HG03342 (cell line): ENCODE measurements around the gene CNOT6.

ENCODE experiments used
- ATAC-seq: cut with Tn5 transposase; IDR thresholded peaks from one replicate; pipeline ENCODE4 v1.9.1; 2021; ENCODE audit warnings: mild to moderate bottlenecking, moderate library complexity; ENCODE audit not compliant: unreplicated experiment

Gene CNOT6

GRCh38 chr5:180558232-180558631 lies 64.1 kb downstream of the CNOT6 start:
- ATAC-seq = no peak

DNA sequence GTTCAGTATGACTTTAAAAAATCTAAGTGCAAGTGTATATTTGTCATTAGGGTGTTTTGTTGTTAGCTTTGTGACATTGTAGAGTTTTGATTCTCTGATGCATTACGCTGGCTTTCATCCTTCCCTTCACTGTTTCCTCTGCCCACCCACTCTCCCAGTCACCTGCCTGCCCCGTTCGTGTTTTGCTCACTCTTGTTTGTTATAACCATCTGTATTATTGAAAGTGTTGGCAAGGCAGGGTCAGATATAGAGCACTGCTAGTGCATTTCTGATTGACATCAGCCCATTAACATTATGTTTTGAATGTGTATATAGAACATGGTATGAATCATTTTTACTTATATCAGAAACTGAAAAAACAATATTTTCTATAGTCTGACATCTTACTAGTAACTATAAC lies 69.8 kb downstream of the CNOT6 start:
- no peak for ATAC-seq

DNA sequence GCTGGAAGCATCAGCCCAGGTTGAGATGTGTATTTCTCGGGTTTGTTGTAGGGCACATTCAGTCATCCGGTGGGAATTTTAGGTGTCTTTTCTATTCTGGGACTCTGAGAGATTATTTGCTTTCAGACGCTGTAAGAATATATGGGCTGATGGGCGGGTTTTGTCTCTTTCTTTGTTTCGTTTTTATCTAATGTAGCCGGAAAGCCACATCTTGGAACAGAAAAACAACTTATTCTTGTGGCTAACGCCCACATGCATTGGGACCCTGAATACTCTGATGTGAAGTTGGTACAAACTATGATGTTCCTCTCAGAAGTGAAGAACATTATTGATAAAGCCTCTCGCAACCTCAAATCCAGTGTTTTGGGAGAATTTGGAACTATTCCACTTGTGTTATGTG lies 74.7 kb downstream of the CNOT6 start:
- ATAC-seq = no peak

DNA sequence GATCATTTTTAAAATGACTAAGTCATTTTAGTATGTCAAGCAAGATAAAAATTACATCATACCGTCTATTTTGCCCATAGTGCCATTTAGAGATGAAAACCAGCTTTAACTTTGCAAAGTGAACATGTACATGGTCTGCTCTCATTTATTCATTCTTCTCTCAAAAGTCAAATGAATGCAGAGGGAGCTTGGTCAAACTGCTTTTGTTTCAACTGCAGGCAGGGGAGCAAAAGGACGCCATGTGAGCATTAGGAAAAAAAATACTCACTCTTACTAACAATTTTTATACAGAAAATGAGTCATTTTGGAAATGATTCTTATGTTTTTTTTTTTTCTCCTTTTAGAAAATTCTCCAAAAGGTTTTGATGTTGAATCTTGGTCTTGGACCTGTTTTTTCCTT lies 81.4 kb downstream of the CNOT6 start:
- no peak for ATAC-seq

DNA sequence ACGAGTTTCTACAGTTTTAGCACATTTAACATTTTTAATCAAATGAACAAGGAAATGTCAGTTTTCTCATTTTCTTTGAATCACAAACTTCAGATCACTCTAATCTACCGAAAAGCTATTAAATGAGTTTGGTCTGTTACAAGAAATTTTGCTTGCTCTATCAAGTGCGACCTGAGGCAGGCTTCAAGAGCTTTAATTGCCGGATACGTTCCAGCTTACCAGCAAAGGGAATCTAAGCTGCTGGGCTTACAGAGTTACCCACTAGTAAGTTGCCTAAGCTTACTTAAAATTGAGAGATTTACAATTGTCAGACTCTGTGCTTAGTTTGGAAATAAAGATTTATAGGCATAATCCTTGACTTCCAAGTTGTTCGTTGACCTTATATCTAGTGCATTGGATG lies 86.5 kb downstream of the CNOT6 start:
- ATAC-seq = no peak

GRCh38 chr5:180583738-180584137 lies 89.6 kb downstream of the CNOT6 start:
- no peak for ATAC-seq

DNA sequence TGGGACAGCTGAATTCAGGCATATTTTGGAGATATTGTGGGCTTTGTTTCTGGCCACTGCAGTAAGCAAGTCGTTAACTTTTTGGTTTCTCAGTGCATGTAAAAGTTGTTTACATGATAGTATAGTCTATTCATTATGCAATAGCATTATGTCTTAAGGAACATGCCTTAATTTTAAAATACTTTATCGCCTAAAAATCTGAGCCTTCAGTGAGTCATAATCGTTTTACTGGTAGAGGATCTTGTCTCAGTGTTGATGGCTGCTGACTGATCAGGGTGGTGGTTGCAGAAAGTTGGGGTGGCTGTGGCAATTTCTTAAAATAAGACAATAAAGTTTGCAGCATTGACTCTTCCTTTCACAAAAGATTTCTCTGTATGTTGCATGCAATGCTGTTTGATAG lies 92.0 kb downstream of the CNOT6 start:
- ATAC-seq = no peak

- no peak for ATAC-seq
Observed at GRCh38 chr5:180586870-180587269, 92.7 kb downstream of the CNOT6 start.

DNA sequence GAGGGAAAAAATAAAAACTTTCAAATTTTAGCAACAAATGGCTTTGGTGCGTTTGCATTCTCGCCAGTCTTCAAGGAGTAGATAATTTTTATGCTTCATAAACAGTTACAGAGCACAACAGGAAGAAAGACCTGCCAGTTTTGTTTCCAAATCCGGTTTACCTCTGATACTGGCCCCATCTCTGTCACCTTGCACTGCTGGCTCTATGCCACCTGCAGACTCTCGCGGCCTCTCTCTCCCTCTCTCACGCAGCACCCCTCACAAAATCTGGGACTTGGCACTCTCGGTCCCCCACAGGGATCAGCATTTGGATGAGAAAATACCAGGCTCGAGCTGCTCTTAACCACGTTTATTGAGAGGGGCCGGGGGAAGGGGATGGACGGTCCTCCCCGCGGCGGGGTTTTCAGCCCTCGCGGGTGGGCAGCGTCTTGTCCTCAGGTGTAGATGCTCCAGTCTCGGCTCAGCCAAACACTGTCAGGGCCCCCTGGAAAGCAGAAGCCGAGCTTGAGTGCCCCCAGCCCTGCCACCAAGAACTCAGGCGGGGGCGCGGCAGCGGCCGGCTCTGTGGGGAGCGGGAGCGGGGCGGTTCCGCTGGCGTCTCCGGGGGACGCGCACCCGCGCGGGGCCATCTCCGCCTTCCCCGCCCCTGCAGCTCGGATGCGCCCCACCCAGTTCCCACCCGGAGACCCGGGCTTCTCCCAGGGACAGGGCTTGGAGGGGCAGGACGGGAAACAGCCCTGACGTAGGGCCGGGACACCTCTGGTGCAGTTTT lies 95.8 kb downstream of the CNOT6 start:
- ATAC-seq = no peak

- no peak for ATAC-seq
Observed at GRCh38 chr5:180590543-180591310, 96.5 kb downstream of the CNOT6 start.

DNA sequence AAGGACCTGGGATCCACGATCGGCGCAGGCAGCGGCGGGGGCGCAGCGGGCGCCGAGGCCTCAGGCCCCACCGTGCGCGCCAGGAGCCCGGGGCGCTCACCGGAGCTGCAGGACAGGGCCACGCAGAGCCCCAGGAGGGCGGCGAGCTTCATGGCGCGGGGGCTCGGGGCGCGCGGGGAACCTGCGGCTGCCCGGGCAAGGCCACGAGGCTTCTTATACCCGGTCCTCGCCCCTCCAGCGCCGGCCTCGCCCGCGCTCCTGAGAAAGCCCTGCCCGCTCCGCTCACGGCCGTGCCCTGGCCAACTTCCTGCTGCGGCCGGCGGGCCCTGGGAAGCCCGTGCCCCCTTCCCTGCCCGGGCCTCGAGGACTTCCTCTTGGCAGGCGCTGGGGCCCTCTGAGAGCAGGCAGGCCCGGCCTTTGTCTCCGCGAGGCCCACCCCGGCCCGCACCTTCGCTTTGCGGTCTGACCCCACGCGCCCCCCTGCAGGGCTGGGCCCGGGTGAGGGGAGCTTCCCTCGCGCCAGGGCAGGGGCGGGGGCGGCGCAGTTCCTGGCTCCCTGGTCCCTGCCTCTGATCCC lies 97.2 kb downstream of the CNOT6 start, which contains the start of gene SCGB3A1:
Gene SCGB3A1 (minus strand): TSS at position 189 of the 577 bp plus-strand sequence. CDS start 37 bp downstream, at position 152.
- ATAC-seq = no peak

DNA sequence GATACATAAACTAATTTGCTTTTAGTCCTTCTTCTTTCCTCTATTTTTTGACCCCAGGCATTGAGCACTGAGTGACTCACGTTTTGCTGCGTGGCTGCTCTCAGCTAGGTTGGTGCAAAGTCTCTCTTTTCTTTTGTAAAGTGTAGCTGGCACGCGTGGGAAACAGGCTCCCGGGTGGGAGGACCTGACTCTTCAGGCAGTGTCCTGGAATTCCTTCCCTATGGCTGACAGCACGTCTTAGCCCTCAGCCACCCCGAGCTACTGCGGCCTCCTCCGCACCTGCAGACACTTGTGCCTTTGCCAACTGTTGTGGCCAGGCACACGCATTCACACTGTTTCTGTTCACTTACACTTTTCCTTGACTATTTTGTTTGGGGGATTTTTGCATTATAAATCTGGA lies 98.0 kb downstream of the CNOT6 start:
- no peak for ATAC-seq

DNA sequence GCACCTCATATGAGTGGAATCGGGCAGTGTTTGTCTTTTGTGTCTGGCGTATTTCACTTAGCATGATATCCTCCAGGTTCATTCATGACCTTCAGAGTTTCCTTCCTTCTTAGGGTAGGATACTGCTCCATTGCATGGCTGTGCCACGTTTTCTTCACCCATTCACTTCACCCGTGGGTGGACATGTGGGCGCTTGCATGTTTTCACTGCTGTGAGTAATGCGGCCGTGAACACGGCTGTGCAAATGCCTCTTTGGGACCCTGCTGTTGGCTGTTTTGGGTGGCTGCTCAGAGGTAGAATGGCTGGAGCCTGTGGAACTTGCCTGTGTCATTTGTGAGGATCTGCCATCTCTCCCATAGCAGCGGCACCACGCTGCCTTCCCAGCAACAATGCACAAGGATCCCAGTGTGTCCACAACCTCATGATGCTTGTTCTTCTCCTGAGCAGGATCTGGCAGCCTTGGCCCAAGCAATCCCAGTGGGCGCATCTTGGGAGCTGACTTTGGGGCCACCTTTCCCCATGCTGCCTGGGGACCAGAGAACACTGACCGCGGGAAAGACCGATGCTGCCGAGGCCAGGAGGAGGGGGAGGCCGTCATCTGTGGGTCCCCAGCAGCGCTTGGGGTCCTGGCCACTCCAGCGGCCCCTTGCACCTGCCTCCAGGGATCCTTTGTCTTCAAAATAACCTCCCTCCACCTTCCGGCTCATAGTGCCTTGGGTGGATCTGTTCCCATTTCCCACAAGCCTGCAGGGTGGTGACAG lies 99.4 kb downstream of the CNOT6 start:
- no peak for ATAC-seq

DNA sequence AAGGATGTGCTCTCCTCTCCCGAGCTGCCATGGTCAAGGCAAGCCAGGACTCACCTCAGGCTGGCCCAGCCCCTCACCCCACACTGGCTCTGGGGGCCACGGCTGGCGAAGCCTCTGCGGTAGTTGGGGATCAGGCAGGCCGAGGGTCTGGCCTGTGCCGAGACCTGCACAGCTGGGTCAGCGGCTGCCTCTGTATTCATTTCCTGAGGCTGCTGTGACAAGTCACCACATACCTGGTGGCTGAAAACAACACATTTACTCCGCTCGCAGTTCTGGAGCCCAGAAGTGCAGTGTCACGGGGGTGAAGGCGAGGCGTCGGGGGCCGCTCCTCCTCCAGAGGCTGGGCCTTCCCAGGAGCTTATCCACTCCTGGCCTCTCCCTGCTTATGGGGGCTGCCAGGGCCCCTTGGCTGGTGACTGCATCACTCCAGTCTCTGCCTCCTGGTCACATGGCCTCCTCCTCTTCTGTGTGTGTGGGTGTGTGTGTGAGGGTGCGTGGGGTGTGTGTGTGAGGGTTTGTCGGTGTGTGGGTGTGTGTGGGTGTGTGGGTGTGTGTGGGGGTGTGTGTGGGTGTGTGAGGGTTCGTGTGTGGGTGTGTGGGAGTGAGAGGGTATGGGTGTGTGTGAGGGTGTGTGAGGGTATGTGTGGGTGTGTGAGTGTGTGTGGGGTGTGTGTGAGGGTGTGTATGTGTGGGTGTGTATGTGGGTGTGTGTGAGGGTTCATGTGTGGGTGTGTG lies 100.3 kb downstream of the CNOT6 start:
- ATAC-seq = no peak

DNA sequence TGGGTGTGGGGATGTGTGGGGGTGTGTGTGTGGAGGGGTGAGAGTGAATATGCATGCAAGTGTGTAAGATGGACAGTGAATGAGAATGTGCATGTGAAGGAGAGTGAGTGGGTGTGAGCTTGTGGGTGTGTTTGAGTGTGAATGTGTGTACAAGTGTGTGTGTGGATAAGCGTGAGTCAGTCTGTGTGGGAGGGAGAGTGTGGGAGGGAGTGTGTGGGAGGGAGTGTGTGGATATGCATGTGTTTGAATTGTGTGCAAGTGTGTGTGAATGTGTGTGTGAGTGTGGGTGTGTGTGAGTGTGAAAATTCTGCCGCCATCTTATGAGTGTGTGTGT lies 100.8 kb downstream of the CNOT6 start:
- no peak for ATAC-seq

- ATAC-seq = no peak
Observed at GRCh38 chr5:180595381-180596114, 101.4 kb downstream of the CNOT6 start.

DNA sequence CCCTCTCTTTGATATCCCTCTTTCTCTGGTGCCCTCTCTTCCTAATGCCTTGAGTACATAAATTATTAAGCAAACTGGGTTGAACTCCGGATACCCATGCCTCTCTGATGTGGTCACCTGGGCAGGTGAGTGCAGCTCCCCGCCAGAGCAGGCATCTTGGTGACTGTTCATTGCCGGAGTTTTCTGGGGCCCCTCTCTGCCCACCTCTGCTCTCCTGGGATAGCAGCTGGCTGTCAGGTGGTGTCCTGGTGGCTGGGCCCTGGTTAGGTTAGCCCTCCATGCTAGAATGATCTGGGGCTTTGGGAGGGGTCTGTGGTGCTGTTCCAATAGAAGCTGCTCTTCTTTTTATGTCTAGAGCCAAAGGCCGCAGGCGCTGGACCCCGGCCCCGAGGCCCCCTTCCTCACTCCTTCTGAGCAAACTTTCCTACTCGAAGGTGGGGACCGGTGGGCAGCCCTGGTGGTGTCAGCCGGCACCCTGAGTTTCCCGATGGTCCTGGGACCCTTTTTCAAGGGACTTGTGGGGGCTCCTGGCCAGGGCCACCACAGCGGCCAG lies 102.0 kb downstream of the CNOT6 start:
- no peak for ATAC-seq

DNA sequence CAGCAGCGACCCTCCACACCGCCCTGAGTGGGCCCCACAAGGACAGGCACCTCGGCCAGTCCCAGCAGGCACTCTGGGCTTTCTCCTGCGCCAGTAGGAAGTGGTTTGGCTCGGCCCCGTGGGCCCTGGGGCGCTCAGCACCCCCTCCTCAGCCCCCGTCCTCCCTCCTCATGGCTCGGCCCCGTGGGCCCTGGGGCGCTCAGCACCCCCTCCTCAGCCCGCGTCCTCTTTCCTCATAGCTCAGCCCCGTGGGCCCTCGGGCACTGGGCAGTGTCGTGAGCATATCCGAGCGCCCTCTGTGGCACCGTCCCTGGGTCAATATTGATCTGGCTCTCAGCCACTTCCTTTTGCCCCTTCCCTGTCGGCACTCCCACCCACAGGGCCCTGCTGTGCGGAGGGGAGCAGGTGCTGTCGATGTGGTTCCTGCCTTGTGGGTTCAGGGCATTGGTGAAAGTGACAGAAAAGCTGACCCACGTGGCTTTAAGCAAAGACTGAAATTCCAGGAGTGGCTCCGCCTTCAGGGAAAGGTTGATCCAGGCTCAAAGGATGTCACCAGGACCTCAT lies 102.6 kb downstream of the CNOT6 start:
- ATAC-seq = no peak

GRCh38 chr5:180598316-180598701 lies 104.1 kb downstream of the CNOT6 start:
- ATAC-seq = no peak
